GM18508 (cell line): ENCODE data around the gene YTHDF1.

Experiments
- ATAC-seq: cut with Tn5 transposase; IDR thresholded peaks from one replicate; pipeline ENCODE4 v1.9.1; 2021; ENCODE audit warnings: moderate number of reproducible peaks; ENCODE audit not compliant: insufficient read depth, unreplicated experiment

Gene YTHDF1

GRCh38 chr20:63188159-63188442 lies 27.8 kb downstream of the YTHDF1 start:
- ATAC-seq = no peak

GRCh38 chr20:63187338-63188158 lies 28.4 kb downstream of the YTHDF1 start:
- ATAC-seq = no peak

GRCh38 chr20:63186528-63187316 lies 29.2 kb downstream of the YTHDF1 start:
- no peak for ATAC-seq

GRCh38 chr20:63186084-63186483 lies 29.8 kb downstream of the YTHDF1 start:
- ATAC-seq = no peak

- no peak for ATAC-seq
Measured at GRCh38 chr20:63185215-63185796, 30.6 kb downstream of the YTHDF1 start.

- no peak for ATAC-seq
Measured at GRCh38 chr20:63183422-63184146, 32.3 kb downstream of the YTHDF1 start.

GRCh38 chr20:63182946-63183415 lies 33.0 kb downstream of the YTHDF1 start:
- no peak for ATAC-seq

- no peak for ATAC-seq
Measured at GRCh38 chr20:63182425-63182824, 33.5 kb downstream of the YTHDF1 start.

GRCh38 chr20:63181226-63181625 lies 34.7 kb downstream of the YTHDF1 start:
- no peak for ATAC-seq

- ATAC-seq = no peak
Measured at GRCh38 chr20:63180569-63181185, 35.3 kb downstream of the YTHDF1 start.

- no peak for ATAC-seq
Measured at GRCh38 chr20:63179687-63180568, 36.0 kb downstream of the YTHDF1 start.

GRCh38 chr20:63178889-63179686 lies 36.8 kb downstream of the YTHDF1 start:
- ATAC-seq = no peak

GRCh38 chr20:63178446-63178820 lies 37.5 kb downstream of the YTHDF1 start:
- no peak for ATAC-seq

- no peak for ATAC-seq
Measured at GRCh38 chr20:63177785-63178445, 38.0 kb downstream of the YTHDF1 start.

GRCh38 chr20:63177134-63177784 lies 38.7 kb downstream of the YTHDF1 start:
- no peak for ATAC-seq

GRCh38 chr20:63176427-63177133 lies 39.4 kb downstream of the YTHDF1 start:
- no peak for ATAC-seq

GRCh38 chr20:63176034-63176426 lies 39.9 kb downstream of the YTHDF1 start:
- no peak for ATAC-seq
